ENCODE data around the gene COQ8A.
"Not testable (repeated sequence)": the region's sequence is repeated elsewhere in the genome, so short reads cannot be mapped to it uniquely, and the experiment has no call there.

The COQ8A gene

GRCh38 chr1:226953175-226953800, 13.2 kb downstream of the COQ8A start:
- no peak for DNase-seq

DNA sequence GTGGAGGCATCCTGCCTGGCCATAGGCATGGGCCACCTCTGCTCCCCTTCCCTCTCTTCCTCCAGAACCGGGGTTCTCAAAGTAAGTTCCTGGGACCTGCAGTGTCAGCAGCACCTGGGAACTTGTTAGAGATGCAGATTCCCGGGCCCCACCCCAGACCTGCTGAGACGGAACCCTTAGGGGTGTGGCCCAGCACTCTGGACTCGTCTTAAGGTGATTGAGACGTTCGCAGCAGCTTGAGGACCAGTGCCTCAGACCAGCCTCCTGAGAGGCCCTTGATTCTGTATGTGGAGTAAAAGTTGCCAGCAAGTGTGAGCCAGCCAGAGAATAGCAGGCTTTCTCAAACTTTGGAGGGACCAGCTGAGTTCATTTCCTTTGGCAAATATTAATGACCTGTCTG, 14.2 kb downstream of the COQ8A start:
- no peak for DNase-seq

DNA sequence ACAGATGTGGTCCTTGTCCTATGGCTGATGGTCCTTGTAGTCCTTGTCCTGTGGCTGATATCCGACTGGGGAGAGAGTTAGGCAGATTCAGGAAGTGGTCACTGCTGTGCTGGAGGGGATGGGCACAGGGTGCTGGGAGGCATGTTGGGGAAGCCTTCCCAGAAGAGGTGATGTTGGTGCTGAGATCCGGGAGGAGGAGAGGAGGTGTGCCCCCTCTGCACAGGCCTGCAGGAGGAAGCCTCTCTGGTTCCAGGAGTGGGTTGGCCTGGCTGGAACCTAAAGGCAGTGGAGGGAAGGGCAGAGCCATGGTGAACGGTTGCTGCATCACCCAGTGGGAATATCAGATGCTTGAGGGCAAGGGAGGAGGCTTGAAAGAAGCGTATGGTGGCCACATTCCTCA, 14.7 kb downstream of the COQ8A start:
- DNase-seq: no peak

DNA sequence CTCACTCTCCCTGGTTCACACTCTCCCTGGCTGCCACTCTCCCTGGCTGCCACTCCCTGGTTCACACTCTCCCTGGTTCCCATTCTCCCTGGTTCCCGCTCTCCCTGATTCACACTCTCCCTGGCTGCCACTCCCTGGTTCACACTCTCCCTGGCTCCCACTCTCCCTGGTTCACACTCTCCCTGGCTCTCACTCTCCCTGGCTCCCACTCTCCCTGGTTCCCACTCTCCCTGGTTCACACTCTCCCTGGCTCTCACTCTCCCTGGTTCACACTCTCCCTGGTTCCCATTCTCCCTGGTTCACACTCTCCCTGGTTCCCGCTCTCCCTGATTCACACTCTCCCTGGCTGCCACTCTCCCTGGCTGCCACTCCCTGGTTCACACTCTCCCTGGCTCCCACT, 15.8 kb downstream of the COQ8A start:
- not testable (repeated sequence) for DNase-seq

- DNase-seq: no peak
These were observed 17.0 kb downstream of the COQ8A start for GRCh38 chr1:226956942-226957713.

DNA sequence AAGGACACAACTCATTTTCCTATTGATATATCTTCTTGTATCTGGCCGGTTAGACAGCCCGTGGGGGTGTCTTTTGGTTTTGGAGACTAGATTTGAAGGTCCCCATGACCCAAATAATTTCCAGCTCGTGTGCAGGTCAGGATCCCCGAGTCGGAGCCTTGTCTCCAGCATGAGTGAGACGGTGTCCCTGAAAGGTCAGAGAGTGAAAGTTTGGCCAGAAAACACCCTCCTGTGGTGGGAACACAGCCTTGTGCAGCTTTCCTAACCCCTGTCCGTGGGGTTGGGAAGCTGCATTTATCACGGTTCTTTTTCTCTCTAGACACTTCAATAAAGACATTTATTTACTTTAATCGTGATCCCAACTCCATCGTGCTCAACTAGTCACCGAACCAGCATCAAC, 17.6 kb downstream of the COQ8A start:
- DNase-seq: no peak

GRCh38 chr1:226958300-226958699, 18.2 kb downstream of the COQ8A start:
- DNase-seq: no peak

GRCh38 chr1:226960256-226960655, 20.2 kb downstream of the COQ8A start:
- no peak for DNase-seq

GRCh38 chr1:226960944-226961765, 21.1 kb downstream of the COQ8A start:
- no peak for DNase-seq

- no peak for DNase-seq
These were observed 22.6 kb downstream of the COQ8A start for GRCh38 chr1:226962421-226963391.

DNA sequence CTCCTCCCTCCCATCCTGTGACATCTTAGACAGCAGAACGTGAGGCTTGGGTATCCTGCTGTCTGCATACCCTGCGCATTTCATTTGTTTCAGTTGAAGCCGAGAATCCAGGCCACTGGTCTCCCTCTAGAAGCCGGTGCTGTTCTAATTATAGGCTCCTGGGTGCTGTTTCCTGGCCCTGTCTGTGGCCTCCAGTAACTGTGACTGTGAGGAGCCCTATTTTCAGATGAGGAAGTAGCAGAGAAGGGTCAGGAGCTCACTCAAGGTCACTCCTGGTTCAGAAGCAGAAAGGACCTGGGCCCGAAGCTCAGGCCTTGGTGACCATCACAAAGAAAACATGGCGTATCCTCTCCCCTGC, 24.0 kb downstream of the COQ8A start:
- DNase-seq: no peak

DNA sequence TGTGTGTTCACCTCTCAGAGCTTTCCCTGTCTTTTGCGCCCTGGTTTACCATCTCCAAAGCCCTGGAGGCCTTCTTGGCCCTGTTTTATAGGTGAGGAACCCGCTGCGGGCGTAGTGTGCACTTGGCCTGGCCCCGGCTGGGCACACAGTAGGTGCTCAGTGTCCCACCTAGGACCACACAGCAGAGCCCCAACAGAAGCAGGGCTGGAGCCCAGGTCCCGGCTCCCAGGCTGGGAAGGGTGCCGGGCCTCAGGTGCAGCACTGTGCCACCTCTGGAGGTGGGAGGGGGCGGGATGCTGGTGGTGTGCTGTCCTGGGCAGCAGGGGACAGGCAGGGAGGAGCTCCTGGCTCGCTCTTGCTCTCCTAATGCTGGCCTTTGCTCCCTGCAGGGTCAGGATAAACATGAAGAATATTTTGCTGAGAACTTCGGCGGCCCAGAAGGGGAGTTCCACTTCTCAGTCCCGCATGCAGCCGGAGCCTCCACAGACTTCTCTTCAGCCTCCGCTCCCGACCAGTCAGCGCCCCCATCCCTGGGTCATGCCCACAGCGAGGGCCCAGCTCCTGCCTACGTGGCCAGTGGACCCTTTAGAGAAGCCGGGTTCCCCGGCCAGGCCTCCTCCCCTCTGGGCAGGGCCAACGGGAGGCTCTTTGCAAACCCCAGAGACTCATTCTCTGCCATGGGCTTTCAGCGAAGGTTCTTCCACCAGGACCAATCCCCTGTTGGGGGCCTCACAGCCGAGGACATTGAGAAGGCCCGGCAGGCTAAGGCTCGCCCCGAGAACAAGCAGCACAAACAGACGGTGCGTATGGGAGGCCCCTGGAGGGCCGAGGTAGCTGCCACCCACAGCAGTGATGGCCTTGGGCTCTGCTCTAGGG, 24.8 kb downstream of the COQ8A start:
- DNase-seq: no peak

GRCh38 chr1:226965581-226966440, 25.7 kb downstream of the COQ8A start:
- DNase-seq: no peak

GRCh38 chr1:226966683-226967082, 26.6 kb downstream of the COQ8A start:
- DNase-seq: no peak

- DNase-seq: no peak
These were observed 27.6 kb downstream of the COQ8A start for GRCh38 chr1:226967665-226968064.

- DNase-seq: no peak
These were observed 31.7 kb downstream of the COQ8A start for GRCh38 chr1:226971765-226972164.

- no peak for DNase-seq
These were observed 32.8 kb downstream of the COQ8A start for GRCh38 chr1:226972931-226973330.

DNA sequence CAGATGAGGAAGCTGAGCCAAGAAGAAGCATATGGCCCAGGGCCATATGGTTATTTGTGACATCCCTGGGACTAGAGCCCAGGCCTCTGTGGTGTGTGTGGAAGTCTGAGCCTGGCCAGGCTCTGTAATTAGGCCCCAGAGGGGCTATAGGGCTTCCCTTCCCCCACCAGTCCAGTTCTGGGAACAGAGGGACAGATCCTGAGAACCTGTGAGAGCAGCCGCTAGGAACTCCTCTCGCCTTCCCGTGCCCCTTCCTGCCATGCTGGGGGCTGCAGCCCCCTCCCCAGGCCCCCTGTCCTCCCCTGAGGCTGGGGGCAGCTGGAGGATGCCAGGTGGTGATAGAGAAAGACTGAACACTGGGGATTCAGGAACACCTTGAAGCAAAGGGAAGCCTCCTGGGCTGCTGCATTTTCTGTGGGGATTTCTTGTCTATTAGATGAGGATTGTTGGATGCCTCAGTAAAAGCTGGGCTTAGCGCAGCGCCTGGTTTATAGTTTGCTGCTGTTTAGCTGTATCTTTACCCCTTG, 33.3 kb downstream of the COQ8A start:
- no peak for DNase-seq

DNA sequence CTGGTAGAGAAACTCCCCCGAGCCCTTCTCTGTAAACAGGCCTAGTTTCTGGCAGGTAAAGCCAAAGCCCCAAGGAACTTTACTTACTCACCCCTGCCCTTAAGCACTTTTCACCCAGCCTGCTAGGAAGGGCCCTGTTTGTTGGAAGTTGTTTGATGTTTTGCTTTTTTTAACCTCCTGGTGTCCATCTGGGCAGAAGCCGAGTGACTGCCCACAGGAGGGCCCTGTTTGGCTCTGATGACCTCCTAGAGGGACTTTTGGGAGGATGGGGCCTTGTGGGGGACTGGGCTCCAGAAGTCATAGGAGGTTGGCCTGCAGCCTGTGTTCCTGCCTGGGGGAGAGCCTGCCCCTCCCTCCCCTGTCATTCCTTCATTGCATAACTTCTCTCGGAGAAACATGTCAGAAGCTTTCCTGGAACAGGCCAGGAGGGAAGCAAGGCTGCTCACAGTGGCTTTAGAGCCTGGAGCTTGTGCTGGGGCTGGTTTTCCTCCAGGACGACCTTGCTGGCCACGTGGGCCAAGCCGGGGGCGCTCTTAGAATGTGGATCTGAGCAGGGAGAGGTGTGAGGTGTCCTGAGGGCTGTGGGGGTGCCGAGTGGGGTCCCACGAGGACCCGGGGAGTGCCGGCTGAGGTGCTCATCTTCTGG, 33.9 kb downstream of the COQ8A start:
- no peak for DNase-seq

Data from NCI-H2029 (cell line).